Measurements from ENCODE around the gene CHST11.

Gene CHST11

DNA sequence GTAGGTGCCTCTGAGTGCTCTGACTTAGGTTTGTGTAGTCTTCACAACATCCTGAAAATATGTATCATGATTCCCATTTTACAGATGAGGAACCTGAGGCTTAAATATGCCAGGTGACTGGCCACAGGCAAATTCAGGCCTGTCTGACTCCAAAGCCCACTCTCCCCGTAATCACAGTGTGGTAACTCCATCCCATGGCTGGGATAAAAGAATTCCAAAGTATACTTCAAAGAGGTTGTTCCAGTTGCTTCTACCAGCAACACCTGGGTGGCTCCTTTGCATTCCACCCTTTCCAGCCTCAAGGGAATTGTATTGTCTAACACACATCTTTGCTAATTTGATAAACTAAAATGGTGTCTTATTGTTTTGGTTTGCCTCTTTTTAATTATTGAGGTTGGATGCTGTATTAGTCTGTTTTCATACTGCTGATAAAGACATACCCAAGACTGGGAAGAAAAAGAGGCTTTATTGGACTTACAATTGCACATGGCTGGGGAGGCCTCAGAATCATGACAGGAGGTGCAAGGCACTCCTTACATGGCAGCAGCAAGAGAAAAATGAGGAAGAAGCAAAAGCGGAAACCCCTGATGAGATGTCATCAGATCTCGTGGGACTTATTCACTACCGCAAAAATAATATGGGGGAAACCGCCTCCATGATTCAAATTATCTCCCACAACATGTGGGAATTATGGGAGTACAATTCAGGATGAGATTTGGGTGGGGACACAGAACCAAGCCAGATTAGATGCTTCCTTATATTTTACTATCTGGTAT, 9.9 kb upstream of the CHST11 start:
- TF ChIP-seq CTCF (IDR thresholded peaks at IDR 0.05), result no peak

- TF ChIP-seq CTCF (IDR thresholded peaks at IDR 0.05), result no peak
Measured at GRCh38 chr12:104448031-104448430, 8.7 kb upstream of the CHST11 start.

DNA sequence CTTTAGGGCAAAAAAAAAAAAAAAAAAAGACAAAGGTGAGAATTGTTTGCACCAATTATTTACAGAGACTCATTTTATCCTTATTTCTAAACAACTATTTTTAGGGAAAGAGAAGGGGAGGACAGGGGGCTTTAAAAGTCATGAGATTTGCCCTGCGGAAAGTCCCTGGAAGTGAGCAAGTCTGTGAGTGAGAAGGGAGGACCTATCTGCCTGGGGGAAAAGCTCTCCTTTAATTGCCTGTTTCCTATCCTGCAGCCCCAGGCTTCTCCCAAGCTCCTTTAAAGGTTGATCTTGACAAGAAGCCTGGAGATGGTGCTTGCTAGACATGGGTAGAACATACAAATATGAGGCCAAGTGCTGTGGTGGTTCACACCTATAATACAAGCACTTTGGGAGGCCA, 8.3 kb upstream of the CHST11 start:
- no peak for TF ChIP-seq CTCF (IDR thresholded peaks at IDR 0.05)

GRCh38 chr12:104450700-104451099, 6.0 kb upstream of the CHST11 start:
- TF ChIP-seq CTCF (IDR thresholded peaks at IDR 0.05), result no peak

- TF ChIP-seq CTCF (IDR thresholded peaks at IDR 0.05), result no peak
Measured at GRCh38 chr12:104452087-104452486, 4.7 kb upstream of the CHST11 start.

GRCh38 chr12:104453133-104453532, 3.6 kb upstream of the CHST11 start:
- TF ChIP-seq CTCF (IDR thresholded peaks at IDR 0.05), result no peak

DNA sequence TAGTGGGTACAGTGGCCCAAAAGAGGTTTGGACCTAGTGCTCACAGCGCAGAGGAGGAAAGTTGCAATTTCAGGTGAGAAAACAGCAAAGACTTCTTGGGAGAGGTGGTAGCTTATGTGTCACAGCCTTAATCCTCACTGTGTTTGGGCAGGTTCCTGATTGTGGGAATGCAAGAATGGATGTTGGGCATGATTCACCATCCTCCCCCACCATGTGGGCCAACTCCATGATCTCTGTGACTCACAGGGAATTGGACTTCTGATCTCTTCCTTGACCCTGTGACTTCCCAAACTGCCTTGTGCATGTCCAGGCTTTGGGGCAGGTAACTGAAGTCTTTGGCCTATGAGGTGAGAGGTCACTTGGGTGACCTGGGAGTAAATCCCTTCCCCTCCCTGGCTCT, 1.8 kb upstream of the CHST11 start:
- no peak for TF ChIP-seq CTCF (IDR thresholded peaks at IDR 0.05)
